ENCODE data around the gene NR6A1.

DNA sequence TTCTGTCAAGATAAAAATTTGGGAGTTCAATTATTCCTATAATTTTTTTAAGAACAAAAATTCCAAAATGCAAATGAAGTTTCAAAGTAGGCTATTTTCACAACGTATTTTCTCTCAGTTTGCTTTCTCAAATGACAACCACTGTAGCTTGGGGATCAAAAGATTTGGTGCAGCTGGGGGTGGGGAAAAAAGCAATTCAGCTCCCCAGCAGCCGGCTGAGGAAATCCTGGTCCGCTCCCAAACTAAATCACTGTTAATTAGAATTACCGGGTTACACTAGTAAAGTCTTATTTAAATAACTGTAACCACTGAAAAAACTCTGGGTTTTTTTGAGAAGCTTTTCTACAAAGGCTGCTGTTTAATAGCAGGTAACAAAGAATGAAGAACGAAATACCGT is 5.7 kb downstream of the NR6A1 start:
- TF ChIP-seq, protein P1, sequence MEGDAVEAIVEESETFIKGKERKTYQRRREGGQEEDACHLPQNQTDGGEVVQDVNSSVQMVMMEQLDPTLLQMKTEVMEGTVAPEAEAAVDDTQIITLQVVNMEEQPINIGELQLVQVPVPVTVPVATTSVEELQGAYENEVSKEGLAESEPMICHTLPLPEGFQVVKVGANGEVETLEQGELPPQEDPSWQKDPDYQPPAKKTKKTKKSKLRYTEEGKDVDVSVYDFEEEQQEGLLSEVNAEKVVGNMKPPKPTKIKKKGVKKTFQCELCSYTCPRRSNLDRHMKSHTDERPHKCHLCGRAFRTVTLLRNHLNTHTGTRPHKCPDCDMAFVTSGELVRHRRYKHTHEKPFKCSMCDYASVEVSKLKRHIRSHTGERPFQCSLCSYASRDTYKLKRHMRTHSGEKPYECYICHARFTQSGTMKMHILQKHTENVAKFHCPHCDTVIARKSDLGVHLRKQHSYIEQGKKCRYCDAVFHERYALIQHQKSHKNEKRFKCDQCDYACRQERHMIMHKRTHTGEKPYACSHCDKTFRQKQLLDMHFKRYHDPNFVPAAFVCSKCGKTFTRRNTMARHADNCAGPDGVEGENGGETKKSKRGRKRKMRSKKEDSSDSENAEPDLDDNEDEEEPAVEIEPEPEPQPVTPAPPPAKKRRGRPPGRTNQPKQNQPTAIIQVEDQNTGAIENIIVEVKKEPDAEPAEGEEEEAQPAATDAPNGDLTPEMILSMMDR (IDR thresholded peaks at IDR 0.05 in 8 of 11, conservative IDR thresholded peaks at IDR 0.05 in 3 of 11) = no peak
- TF ChIP-seq POLR2A (IDR thresholded peaks at IDR 0.05) (no peak), POLR2AphosphoS5 (IDR thresholded peaks at IDR 0.05) (no peak)
